Measurements from ENCODE around the gene RNASE1. TPM values are rescaled to one million over a fixed set of nuclear protein-coding genes. Genes with fewer than 3 reads are reported as not detected.

RNASE1 gene
- polyA plus RNA-seq, 1 donor (not counting 4 experiments of a cell fraction or from before 2014, with no cell fraction given): 0.09 TPM

GRCh38 chr14:20805485-20805884 lies 2.8 kb upstream of the RNASE1 start:
- H3K9me1 ChIP-seq (ENCODE audit: control insufficient read depth, extremely low read depth, insufficient read depth, low read length): no peaks in the 10 kb centered on the region
- H3K9me3 ChIP-seq (ENCODE audit: control insufficient read depth, low read depth, low read length): no peaks in the 10 kb centered on the region
- H3K9ac ChIP-seq (ENCODE audit: control insufficient read depth, extremely low read depth, insufficient read depth, low read length): no peak overlapping the region
- no peak overlapping the region for H2AFZ ChIP-seq (ENCODE audit: control insufficient read depth, low read length)
- H3K4me3 ChIP-seq (ENCODE audit: control insufficient read depth in 2 of 3, extremely low read depth in 1 of 3, insufficient read depth in 2 of 3, low read depth in 1 of 3, low read length in 3 of 3): no peak overlapping the region
- H4K20me1 ChIP-seq (ENCODE audit: control insufficient read depth, extremely low read depth, insufficient read depth, low read length): no peaks in the 10 kb centered on the region
- dilution Hi-C loops (cut with MboI; ENCODE audit: extremely low pct_ligation_motif_present, low sequenced_read_pairs): no loop called here
- H3K27ac ChIP-seq (ENCODE audit: control insufficient read depth, insufficient read depth, low read length): no peak overlapping the region
- no peaks in the 10 kb centered on the region for H3K27me3 ChIP-seq (ENCODE audit: control insufficient read depth, extremely low read depth, insufficient read depth, low read length)
- TF ChIP-seq CTCF (optimal IDR thresholded peaks at IDR 0.05 in 1 of 3, IDR thresholded peaks at IDR 0.05 in 1 of 3, conservative IDR thresholded peaks at IDR 0.05 in 1 of 3; ENCODE audit: extremely low read depth in 1 of 3, insufficient read depth in 2 of 3, low read length in 3 of 3) (no peak), EZH2 (IDR thresholded peaks at IDR 0.05; ENCODE audit: low read length) (no peak)
- no peak for FAIRE-seq
- no peak overlapping the region for H3K4me2 ChIP-seq (ENCODE audit: control insufficient read depth, extremely low read depth, insufficient read depth, low read depth, low read length)
- no peaks in the 10 kb centered on the region for H3K4me1 ChIP-seq (ENCODE audit: control insufficient read depth, extremely low read depth, insufficient read depth, low read length)
- no peaks in the 10 kb centered on the region for H3K36me3 ChIP-seq (ENCODE audit: control insufficient read depth in 2 of 2, extremely low read depth in 1 of 2, insufficient read depth in 2 of 2, low read length in 2 of 2)
- DNase-seq (ENCODE audit: low read depth, low spot score): no peak
- H3K79me2 ChIP-seq (ENCODE audit: control insufficient read depth, insufficient read depth, low read length): no peaks in the 10 kb centered on the region

- H3K9me3 ChIP-seq (ENCODE audit: control insufficient read depth, low read depth, low read length): no peaks in the 10 kb centered on the region
- H3K4me2 ChIP-seq (ENCODE audit: control insufficient read depth, extremely low read depth, insufficient read depth, low read depth, low read length): no peak overlapping the region
- no peak overlapping the region for H3K4me3 ChIP-seq (ENCODE audit: control insufficient read depth in 2 of 3, extremely low read depth in 1 of 3, insufficient read depth in 2 of 3, low read depth in 1 of 3, low read length in 3 of 3)
- no peaks in the 10 kb centered on the region for H4K20me1 ChIP-seq (ENCODE audit: control insufficient read depth, extremely low read depth, insufficient read depth, low read length)
- H3K36me3 ChIP-seq (ENCODE audit: control insufficient read depth in 2 of 2, extremely low read depth in 1 of 2, insufficient read depth in 2 of 2, low read length in 2 of 2): no peaks in the 10 kb centered on the region
- H3K27ac ChIP-seq (ENCODE audit: control insufficient read depth, insufficient read depth, low read length): no peak overlapping the region
- dilution Hi-C loops (cut with MboI; ENCODE audit: extremely low pct_ligation_motif_present, low sequenced_read_pairs): no loop called here
- TF ChIP-seq CTCF (optimal IDR thresholded peaks at IDR 0.05 in 1 of 3, IDR thresholded peaks at IDR 0.05 in 1 of 3, conservative IDR thresholded peaks at IDR 0.05 in 1 of 3; ENCODE audit: extremely low read depth in 1 of 3, insufficient read depth in 2 of 3, low read length in 3 of 3) (no peak), EZH2 (IDR thresholded peaks at IDR 0.05; ENCODE audit: low read length) (no peak)
- no peaks in the 10 kb centered on the region for H3K4me1 ChIP-seq (ENCODE audit: control insufficient read depth, extremely low read depth, insufficient read depth, low read length)
- H3K79me2 ChIP-seq (ENCODE audit: control insufficient read depth, insufficient read depth, low read length): no peaks in the 10 kb centered on the region
- no peaks in the 10 kb centered on the region for H3K27me3 ChIP-seq (ENCODE audit: control insufficient read depth, extremely low read depth, insufficient read depth, low read length)
- no peak for FAIRE-seq
- H3K9ac ChIP-seq (ENCODE audit: control insufficient read depth, extremely low read depth, insufficient read depth, low read length): no peak overlapping the region
- no peaks in the 10 kb centered on the region for H3K9me1 ChIP-seq (ENCODE audit: control insufficient read depth, extremely low read depth, insufficient read depth, low read length)
- no peak overlapping the region for H2AFZ ChIP-seq (ENCODE audit: control insufficient read depth, low read length)
- no peak for DNase-seq (ENCODE audit: low read depth, low spot score)
Observed at GRCh38 chr14:20803223-20803622, 579 bp upstream of the RNASE1 start.
